H1 (cell line): ENCODE results near the gene CBY1.

Experiments used
- ATF2 ChIP-seq: IDR thresholded peaks from 2 replicates; pipeline ENCODE4 v1.6.1; 2012; ENCODE audit warnings: low read length, inconsistent platforms
- CHD2 ChIP-seq: IDR thresholded peaks from 2 replicates; pipeline ENCODE4 v1.6.1; 2012; ENCODE audit warnings: low read length, improper control_type of control experiment
- CTCF ChIP-seq, 3 experiments: IDR thresholded peaks; 1 replicate in 2 of 3; 2 replicates in 1 of 3; pipeline versions ENCODE4 v1.5.1 to v1.6.1; 2011; ENCODE audit warnings: low read length in 3 of 3, mild to moderate bottlenecking in 3 of 3, inconsistent platforms in 2 of 3, low read depth in 1 of 3, moderate library complexity in 1 of 3; ENCODE audit not compliant: insufficient read depth in 1 of 3; ENCODE audit errors: control extremely low read depth in 1 of 3
- EP300 ChIP-seq, 2 experiments: IDR thresholded peaks; 1 replicate in 1 of 2; 2 replicates in 1 of 2; pipeline ENCODE4 v1.6.1; 2011 to 2012; ENCODE audit warnings: low read depth in 2 of 2, low read length in 2 of 2, mild to moderate bottlenecking in 2 of 2, borderline replicate concordance in 1 of 2, inconsistent platforms in 1 of 2, moderate library complexity in 1 of 2
- EZH2 ChIP-seq: fragments of 200-600 bp; sonication (generic); IDR thresholded peaks from 2 replicates; pipeline ENCODE4 v1.7.1; 2012; ENCODE audit warnings: low read depth, mild to moderate bottlenecking, moderate library complexity, low read length, inconsistent platforms; ENCODE audit not compliant: severe bottlenecking
- NANOG ChIP-seq: IDR thresholded peaks from 2 replicates; pipeline ENCODE4 v1.6.1; 2011; ENCODE audit warnings: low read length, low read depth, mild to moderate bottlenecking, inconsistent platforms; ENCODE audit not compliant: insufficient read depth, poor library complexity, severe bottlenecking
- NRF1 ChIP-seq: IDR thresholded peaks from 2 replicates; pipeline ENCODE4 v1.6.1; 2011; ENCODE audit warnings: mild to moderate bottlenecking, low read depth, low read length, improper control_type of control experiment
- POLR2A ChIP-seq, 2 experiments: IDR thresholded peaks; 1 replicate in 1 of 2; 2 replicates in 1 of 2; pipeline ENCODE4 v1.6.1; 2011; ENCODE audit warnings: low read depth in 2 of 2, low read length in 2 of 2, mild to moderate bottlenecking in 2 of 2; ENCODE audit errors: control extremely low read depth in 1 of 2
- POLR2AphosphoS5 ChIP-seq: IDR thresholded peaks from 2 replicates; pipeline ENCODE4 v1.6.1; 2011; ENCODE audit warnings: low read depth, low read length
- SIN3A ChIP-seq, 2 experiments: IDR thresholded peaks in 1 of 2; conservative IDR thresholded peaks in 1 of 2; 2 replicates each; pipeline ENCODE4 v1.6.1; 2011 to 2012; ENCODE audit warnings: low read length in 2 of 2, improper control_type of control experiment in 1 of 2, low read depth in 1 of 2, mild to moderate bottlenecking in 1 of 2
- TAF1 ChIP-seq: IDR thresholded peaks from 2 replicates; pipeline ENCODE4 v1.6.1; 2011; ENCODE audit warnings: mild to moderate bottlenecking, low read depth, low read length

DNA sequence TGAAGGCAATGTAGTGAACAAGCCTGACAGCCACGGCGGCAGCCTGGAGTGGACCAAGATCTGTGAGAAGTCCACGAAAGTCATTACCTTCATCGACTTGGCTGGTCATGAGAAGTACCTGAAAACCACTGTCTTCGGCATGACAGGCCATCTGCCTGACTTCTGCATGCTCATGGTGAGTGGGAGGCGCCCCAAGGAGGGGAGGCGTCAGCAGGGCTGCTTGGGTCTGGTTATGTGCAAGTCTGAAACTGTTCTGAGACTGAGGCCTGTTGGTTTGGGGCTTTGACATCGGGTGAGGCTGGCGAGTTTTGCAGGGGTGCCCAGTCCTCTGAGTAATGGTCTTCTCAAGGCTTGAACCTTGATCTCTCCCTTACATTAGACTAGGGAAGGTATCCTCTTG lies 60.4 kb downstream of the CBY1 start:
- no peak for TF ChIP-seq CHD2
- TF ChIP-seq POLR2AphosphoS5, result no peak
- TF ChIP-seq POLR2A (IDR thresholded peaks at IDR 0.05; ENCODE audit: control extremely low read depth in 1 of 2, low read depth in 2 of 2, low read length in 2 of 2), result no peak
- TF ChIP-seq NANOG, result no peak
- no peak for TF ChIP-seq EP300 (IDR thresholded peaks at IDR 0.05; ENCODE audit: borderline replicate concordance in 1 of 2, low read depth in 2 of 2, low read length in 2 of 2)
- TF ChIP-seq TAF1, result no peak
- no peak for TF ChIP-seq CTCF (IDR thresholded peaks at IDR 0.05; ENCODE audit: control extremely low read depth in 1 of 3, insufficient read depth in 1 of 3, low read depth in 1 of 3, low read length in 3 of 3)
- TF ChIP-seq SIN3A (conservative IDR thresholded peaks at IDR 0.05 in 1 of 2, IDR thresholded peaks at IDR 0.05 in 1 of 2; ENCODE audit: low read depth in 1 of 2, low read length in 2 of 2), result no peak
- TF ChIP-seq ATF2, result no peak
- no peak for TF ChIP-seq NRF1
- TF ChIP-seq EZH2, result no peak
